Lung (tissue), 12 donors: ENCODE data around the gene MYL12A. TPM values are rescaled to one million over a fixed set of nuclear protein-coding genes. Genes with fewer than 3 reads are reported as not detected.
"Not testable (repeated sequence)": the region's sequence is repeated elsewhere in the genome, so short reads cannot be mapped to it uniquely, and the experiment has no call there.

ENCODE experiments used
- ATAC-seq: fragments of 200-7000 bp; cut with Tn5 transposase; one replicate; pipeline ENCODE4 v1.9.1; 2020; ENCODE audit warnings: moderate number of reproducible peaks; ENCODE audit not compliant: insufficient read depth, low FRiP score
- DNase-seq, 3 donors: peaks; one replicate each; pipeline ENCODE4 v3.0.0-alpha.2; 2013 to 2017
- H3K27ac ChIP-seq, 2 donors: one replicate each; pipeline ENCODE4 v1.5.1; 2013; ENCODE audit warnings: mild to moderate bottlenecking in 2 of 2, moderate library complexity in 2 of 2, control low read depth in 1 of 2, inconsistent platforms in 1 of 2, low read depth in 1 of 2, low read length in 1 of 2
- H3K27me3 ChIP-seq, 3 donors: one replicate each; pipeline ENCODE4 v1.5.1; 2013; ENCODE audit warnings: low read length in 2 of 3; ENCODE audit not compliant: control insufficient read depth in 3 of 3, insufficient read depth in 3 of 3
- H3K36me3 ChIP-seq, 4 donors: one replicate each; pipeline ENCODE4 v1.5.1; 2013; ENCODE audit warnings: low read length in 4 of 4, mild to moderate bottlenecking in 1 of 4, moderate library complexity in 1 of 4; ENCODE audit not compliant: control insufficient read depth in 4 of 4, insufficient read depth in 4 of 4
- H3K4me1 ChIP-seq, 5 donors: one replicate each; pipeline ENCODE4 v1.5.1; 2013; ENCODE audit warnings: low read length in 5 of 5, mild to moderate bottlenecking in 2 of 5, moderate library complexity in 1 of 5; ENCODE audit not compliant: control insufficient read depth in 5 of 5, insufficient read depth in 5 of 5
- H3K4me3 ChIP-seq: one replicate; pipeline ENCODE4 v1.5.1; 2013; ENCODE audit warnings: mild to moderate bottlenecking, control low read depth, moderate library complexity
- H3K9ac ChIP-seq, 2 donors: one replicate each; pipeline ENCODE4 v1.5.1; 2013; ENCODE audit warnings: low read length in 2 of 2, control low read depth in 1 of 2; ENCODE audit not compliant: insufficient read depth in 1 of 2
- H3K9me3 ChIP-seq, 4 donors: one replicate each; pipeline ENCODE4 v1.5.1; 2013; ENCODE audit warnings: low read length in 3 of 4, mild to moderate bottlenecking in 1 of 4, moderate library complexity in 1 of 4; ENCODE audit not compliant: control insufficient read depth in 4 of 4, insufficient read depth in 3 of 4
- WGBS, 2 donors: extraction: QIAGEN DNeasy Blood & Tissue Kit; methylation state at CpG; one replicate each; pipeline ENCODE4 v1.1.7; 2013; 5-methylcytosine and 5-hydroxymethylcytosine counted together
- polyA plus RNA-seq, 2 donors: library from polyadenylated mRNA; stranded (reverse); fragments of 200-250 nt; gene quantifications; one replicate each; pipeline ENCODE4 v1.2.1, GENCODE V29; 2013
- total RNA-seq, 2 donors: library from RNA; depleted of rRNA in 1 of 2; stranded (reverse); fragments of >200 nt in 1 of 2; gene quantifications; one replicate each; pipeline ENCODE4 v1.2.1, GENCODE V29; 2014 to 2021
- TF ChIP-seq, protein P1 (sequence below): IDR thresholded peaks from 2 replicates; pipeline ENCODE4 v1.5.1; 2012; ENCODE audit warnings: mild to moderate bottlenecking; ENCODE audit errors: control extremely low read depth, extremely low read depth
- donor health status: control.
- donor health status: control.
- donor health status: Bipolar disorder and iron deficiency.
- donor health status: healthy.
- donor health status: DM: yes; HTN: yes; CAD: no.

The MYL12A gene
- total and polyA plus RNA-seq, 4 donors, result 321 to 796 (median 491) TPM

DNA sequence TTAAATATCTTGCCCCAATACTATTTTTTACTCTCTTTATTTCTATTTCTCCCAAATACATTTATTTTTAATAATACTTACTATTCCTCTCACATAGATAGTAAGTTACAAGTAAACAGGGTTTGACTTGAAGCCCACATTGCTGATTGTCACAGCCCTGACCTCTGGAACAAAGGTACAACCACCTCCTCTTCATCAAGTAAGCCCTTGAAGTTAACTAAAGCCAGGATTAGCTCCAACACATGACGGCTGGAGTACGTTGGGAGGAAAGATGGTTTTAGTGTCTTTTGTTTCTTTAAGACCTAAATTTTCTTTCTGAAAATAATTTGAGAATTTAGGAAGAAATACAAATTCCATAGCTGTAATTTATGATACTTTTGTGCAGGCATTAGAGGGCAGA lies 28.8 kb upstream of the MYL12A start:
- peak overlapping the region in 1 of 2 donors; percentile 97 for H3K27ac ChIP-seq
- no peak for ATAC-seq
- H3K9ac ChIP-seq, result no peak overlapping the region
- no peaks in the 10 kb centered on the region for H3K27me3 ChIP-seq
- H3K4me3 ChIP-seq, result no peak overlapping the region
- peaks cover 0 to 12% (median 0%) of the 10 kb centered on the region in 5 donors for H3K4me1 ChIP-seq
- DNase-seq, result no peak
- TF ChIP-seq, protein P1, sequence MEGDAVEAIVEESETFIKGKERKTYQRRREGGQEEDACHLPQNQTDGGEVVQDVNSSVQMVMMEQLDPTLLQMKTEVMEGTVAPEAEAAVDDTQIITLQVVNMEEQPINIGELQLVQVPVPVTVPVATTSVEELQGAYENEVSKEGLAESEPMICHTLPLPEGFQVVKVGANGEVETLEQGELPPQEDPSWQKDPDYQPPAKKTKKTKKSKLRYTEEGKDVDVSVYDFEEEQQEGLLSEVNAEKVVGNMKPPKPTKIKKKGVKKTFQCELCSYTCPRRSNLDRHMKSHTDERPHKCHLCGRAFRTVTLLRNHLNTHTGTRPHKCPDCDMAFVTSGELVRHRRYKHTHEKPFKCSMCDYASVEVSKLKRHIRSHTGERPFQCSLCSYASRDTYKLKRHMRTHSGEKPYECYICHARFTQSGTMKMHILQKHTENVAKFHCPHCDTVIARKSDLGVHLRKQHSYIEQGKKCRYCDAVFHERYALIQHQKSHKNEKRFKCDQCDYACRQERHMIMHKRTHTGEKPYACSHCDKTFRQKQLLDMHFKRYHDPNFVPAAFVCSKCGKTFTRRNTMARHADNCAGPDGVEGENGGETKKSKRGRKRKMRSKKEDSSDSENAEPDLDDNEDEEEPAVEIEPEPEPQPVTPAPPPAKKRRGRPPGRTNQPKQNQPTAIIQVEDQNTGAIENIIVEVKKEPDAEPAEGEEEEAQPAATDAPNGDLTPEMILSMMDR, result no peak
- WGBS, 2 donors, result 84 to 94% methylated on average over 2 of the region's 2 CpGs
- H3K9me3 ChIP-seq, result no peaks in the 10 kb centered on the region
- no peaks in the 10 kb centered on the region for H3K36me3 ChIP-seq

DNA sequence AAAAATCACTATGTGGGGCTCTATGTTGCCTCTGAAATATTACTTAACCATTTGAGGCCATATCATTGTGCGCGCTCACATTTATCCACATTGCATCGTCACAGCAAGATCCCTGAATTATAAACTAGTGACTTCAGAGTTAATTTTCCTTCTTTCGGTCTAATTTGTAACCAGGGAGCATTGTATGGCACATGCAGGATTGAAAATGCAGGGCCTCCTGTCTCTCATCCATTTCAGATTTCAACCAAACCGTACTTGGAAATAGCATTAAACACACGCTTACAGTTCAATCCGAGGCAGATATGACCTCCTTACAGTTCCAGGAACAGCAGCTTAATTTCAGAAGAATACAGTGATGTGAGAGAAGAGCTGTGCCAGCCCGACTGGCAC lies 28.4 kb upstream of the MYL12A start:
- no peak overlapping the region for H3K4me3 ChIP-seq
- WGBS, 2 donors, result 80 to 93% methylated on average over 8 of the region's 8 CpGs

DNA sequence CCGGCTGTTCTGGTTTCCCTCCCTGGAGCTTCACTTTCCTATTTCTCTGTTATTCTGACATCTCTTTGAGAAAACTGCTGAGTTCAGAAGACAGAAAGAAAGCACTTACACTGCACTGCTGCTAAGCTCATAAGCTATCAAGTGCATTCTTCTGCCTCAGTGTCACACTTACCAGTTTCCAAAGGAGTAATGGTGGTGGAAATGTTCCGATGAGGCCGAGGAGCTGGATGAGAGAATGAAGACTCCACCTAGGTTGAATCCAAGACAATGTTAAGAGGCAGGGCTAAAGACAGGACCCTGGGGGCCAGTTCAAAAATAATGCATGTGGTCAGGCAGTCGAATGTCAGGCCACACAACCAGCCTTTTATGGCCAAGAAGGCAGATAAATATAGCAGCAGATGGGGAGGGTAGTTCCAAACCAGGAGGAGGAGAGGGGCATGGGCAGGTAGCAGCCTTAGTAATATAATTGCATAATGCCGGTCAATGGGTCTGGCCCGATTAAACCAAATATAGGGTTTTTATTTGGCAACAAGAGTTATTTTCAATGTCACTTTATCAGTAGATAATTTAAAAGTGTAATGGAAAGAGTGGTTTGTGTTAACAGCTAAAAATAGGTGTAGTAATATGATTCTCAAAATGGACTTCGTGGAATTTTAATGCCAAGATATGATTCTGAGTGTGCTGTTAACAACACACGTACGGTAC lies 27.8 kb upstream of the MYL12A start, which contains the start of gene MYOM1:
Gene MYOM1 (minus strand): TSS at position 338 of the 705 bp plus-strand sequence. CDS start 4,745 bp downstream, outside the sequence.
- Histone ChIP-seq H3K9me3 (no peaks in the 10 kb centered on the region), H3K27ac (peak within 1 kb of the TSS; percentile 33 to 97), H3K4me1 (peaks cover 0 to 12% (median 0%) of the 10 kb centered on the region in 5 donors), H3K4me3 (no peak within 1 kb of the TSS), H3K36me3 (no peaks in the 10 kb centered on the region), H3K9ac (peak within 1 kb of the TSS in 1 of 2 donors; percentile 67), H3K27me3 (no peaks in the 10 kb centered on the region)
- TF ChIP-seq, protein P1, result no peak
- 76 to 85% methylated on average over 9 of the region's 9 CpGs for WGBS, 2 donors
- DNase-seq (no peak), ATAC-seq (no peak)

More for the DNA sequence above, 28.4 kb upstream of the MYL12A start:
- no peaks in the 10 kb centered on the region for H3K27me3 ChIP-seq
- TF ChIP-seq, protein P1, result no peak
- H3K4me1 ChIP-seq, result peaks cover 0 to 12% (median 0%) of the 10 kb centered on the region in 5 donors
- peak overlapping the region in 1 of 2 donors; percentile 67 for H3K9ac ChIP-seq
- H3K36me3 ChIP-seq, result no peaks in the 10 kb centered on the region
- peak overlapping the region in 1 of 2 donors; percentile 97 for H3K27ac ChIP-seq
- ATAC-seq (no peak), DNase-seq (peak in 1 of 3 donors; percentile 58)
- no peaks in the 10 kb centered on the region for H3K9me3 ChIP-seq

DNA sequence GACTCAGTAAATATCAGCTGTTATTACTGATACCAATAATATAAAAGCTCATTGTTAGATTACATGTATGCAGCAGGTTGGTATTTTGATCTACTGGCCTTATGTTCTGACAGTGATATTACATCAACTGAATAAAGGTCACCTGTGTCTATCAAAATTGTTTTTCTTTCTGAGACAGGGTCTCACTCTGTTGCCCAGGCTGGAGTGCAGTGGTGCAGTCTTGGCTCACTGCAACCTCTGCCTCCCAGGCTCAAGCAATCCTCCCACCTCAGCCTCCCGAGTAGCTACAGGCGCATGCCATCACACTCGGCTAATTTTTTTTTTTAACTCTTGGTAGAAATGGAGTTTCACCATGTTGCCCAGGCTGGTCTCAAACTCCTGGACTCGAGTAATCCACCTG lies 26.7 kb upstream of the MYL12A start:
- not testable (repeated sequence) for DNase-seq, H3K27me3 ChIP-seq, H3K36me3 ChIP-seq, ATAC-seq, H3K4me3 ChIP-seq, H3K9ac ChIP-seq, H3K9me3 ChIP-seq
- H3K27ac ChIP-seq, result peak overlapping the region in 1 of 2 donors; percentile 55
- peaks cover 0 to 12% (median 0%) of the 10 kb centered on the region in 5 donors for H3K4me1 ChIP-seq
- WGBS, 2 donors, result 93% methylated on average over 4 of the region's 4 CpGs
